ENCODE data around the gene C2CD2L.
A peak's percentile ranks its signal among the peaks of the same experiment; 100 is the strongest.
"Not testable (repeated sequence)": the region's sequence is repeated elsewhere in the genome, so short reads cannot be mapped to it uniquely, and the experiment has no call there.

Gene C2CD2L

GRCh38 chr11:119157063-119157462 lies 49.9 kb downstream of the C2CD2L start:
- TF ChIP-seq CTCF (conservative IDR thresholded peaks at IDR 0.05; ENCODE audit: control insufficient read depth, insufficient read depth, low read depth, low read length) = no peak
- DNase-seq (ENCODE audit: low read depth) = no peak
- H3K4me3 ChIP-seq (ENCODE audit: control insufficient read depth, low read depth, low read length) = no peak overlapping the region

GRCh38 chr11:119158467-119158866 lies 51.3 kb downstream of the C2CD2L start:
- H3K4me3 ChIP-seq (ENCODE audit: control insufficient read depth, low read depth, low read length) = no peak overlapping the region
- TF ChIP-seq CTCF (conservative IDR thresholded peaks at IDR 0.05; ENCODE audit: control insufficient read depth, insufficient read depth, low read depth, low read length) = no peak
- DNase-seq (ENCODE audit: low read depth) = no peak

- H3K4me3 ChIP-seq (ENCODE audit: control insufficient read depth, low read depth, low read length) = no peak overlapping the region
- no peak for DNase-seq (ENCODE audit: low read depth)
- TF ChIP-seq CTCF (conservative IDR thresholded peaks at IDR 0.05; ENCODE audit: control insufficient read depth, insufficient read depth, low read depth, low read length) = no peak
Measured at GRCh38 chr11:119160151-119160550, 53.0 kb downstream of the C2CD2L start.

- DNase-seq (ENCODE audit: low read depth) = no peak
- TF ChIP-seq CTCF (conservative IDR thresholded peaks at IDR 0.05; ENCODE audit: control insufficient read depth, insufficient read depth, low read depth, low read length) = no peak
- H3K4me3 ChIP-seq (ENCODE audit: control insufficient read depth, low read depth, low read length) = no peak overlapping the region
Measured at GRCh38 chr11:119161871-119162270, 54.7 kb downstream of the C2CD2L start.

GRCh38 chr11:119166368-119167076 lies 59.4 kb downstream of the C2CD2L start:
- peak; percentile 63 for DNase-seq (ENCODE audit: low read depth)
- TF ChIP-seq CTCF (conservative IDR thresholded peaks at IDR 0.05; ENCODE audit: control insufficient read depth, insufficient read depth, low read depth, low read length) = no peak
- no peak overlapping the region for H3K4me3 ChIP-seq (ENCODE audit: control insufficient read depth, low read depth, low read length)

- DNase-seq (ENCODE audit: low read depth); H3K4me3 ChIP-seq (ENCODE audit: control insufficient read depth, low read depth, low read length): not testable (repeated sequence)
Measured at GRCh38 chr11:119167077-119167458, 59.9 kb downstream of the C2CD2L start.

GRCh38 chr11:119167933-119168332 lies 60.8 kb downstream of the C2CD2L start:
- peak; percentile 30 for DNase-seq (ENCODE audit: low read depth)
- H3K4me3 ChIP-seq (ENCODE audit: control insufficient read depth, low read depth, low read length) = no peak overlapping the region

More at GRCh38 chr11:119167933-119168332, 60.8 kb downstream of the C2CD2L start:
- no peak for TF ChIP-seq CTCF (conservative IDR thresholded peaks at IDR 0.05; ENCODE audit: control insufficient read depth, insufficient read depth, low read depth, low read length)
